ENCODE measurements around the gene PRLR.
A peak's percentile ranks its signal among the peaks of the same experiment; 100 is the strongest.

PRLR gene

DNA sequence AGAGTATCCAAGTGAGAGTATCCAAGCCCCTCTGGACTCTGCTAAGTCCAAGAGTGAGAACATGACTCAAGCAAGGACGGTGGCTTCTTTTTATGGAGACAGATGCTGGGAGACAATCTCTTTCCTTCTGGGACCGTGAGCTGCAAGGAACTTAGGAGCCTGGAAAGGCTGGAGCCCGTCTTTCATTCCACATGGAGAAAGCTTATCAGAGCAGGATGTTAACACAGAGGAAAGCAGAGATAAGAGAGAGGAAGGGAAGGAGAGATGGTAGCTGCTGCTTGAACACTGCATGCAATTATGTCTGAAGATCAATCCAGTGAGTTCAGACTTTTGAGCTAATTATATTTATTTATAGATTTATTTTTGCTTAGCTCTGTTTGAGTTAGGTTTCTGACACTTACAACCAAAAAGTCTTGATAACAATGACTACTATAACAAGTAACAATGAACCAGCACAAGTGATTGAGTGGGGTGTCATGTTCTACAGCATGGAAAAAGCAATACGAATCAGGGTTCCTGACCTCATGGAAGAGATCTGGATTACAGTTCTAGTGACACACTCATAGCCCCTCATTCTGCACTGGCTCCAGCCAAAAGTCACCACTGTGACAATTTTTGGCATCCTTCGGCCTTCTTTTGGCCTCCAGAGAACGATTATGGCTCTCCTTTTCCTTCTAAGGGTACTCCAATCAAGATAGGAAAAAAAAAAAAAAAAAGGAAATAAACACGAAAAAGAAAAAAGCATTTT, 71.5 kb downstream of the PRLR start:
- no peak for DNase-seq

DNA sequence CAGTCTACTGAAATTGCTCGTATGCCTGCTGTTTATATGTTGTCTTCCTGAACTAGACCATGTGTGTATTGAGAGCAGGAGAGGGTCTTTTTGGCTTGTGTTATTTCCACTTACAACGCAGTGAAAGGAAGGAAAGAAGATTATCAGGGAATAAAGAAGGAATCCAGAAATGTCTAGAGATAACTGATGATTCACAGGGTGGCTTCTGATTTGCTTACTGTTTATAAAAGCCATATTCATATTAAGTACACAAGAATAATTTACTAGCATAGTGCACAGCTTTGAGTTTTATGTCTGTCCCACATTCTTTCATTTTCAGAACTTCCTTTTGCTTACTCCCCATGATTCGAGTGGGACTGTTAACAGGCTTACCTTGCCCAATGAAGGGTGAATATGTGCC, 72.1 kb downstream of the PRLR start:
- no peak for DNase-seq

DNA sequence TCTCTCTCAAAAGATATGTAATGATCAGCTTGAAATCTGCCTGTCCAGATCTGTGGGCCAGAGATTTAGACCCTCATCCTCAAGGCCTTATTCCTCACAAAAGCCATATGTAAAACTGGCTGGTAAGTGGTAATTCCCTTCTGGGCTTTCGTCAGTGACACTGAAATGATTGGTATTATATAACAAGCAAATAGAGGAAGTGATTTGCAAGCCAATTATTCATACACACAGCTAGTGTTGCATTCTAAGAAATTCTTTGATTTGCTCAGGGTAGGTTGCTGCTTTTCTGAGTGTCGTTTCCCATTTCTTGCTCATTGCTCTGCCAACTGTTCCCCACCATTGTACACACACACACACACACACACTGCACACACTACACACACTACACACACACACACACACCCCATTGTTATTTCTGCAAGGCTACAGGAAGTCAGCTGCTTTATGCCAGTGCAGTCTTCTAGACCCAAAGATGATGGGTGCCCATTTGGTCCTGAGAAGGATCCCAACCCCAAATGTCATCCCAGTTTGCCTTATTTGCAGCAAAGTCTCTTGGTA, 76.8 kb downstream of the PRLR start:
- DNase-seq: no peak

GRCh38 chr5:35152733-35153132, 77.6 kb downstream of the PRLR start:
- no peak for DNase-seq

DNA sequence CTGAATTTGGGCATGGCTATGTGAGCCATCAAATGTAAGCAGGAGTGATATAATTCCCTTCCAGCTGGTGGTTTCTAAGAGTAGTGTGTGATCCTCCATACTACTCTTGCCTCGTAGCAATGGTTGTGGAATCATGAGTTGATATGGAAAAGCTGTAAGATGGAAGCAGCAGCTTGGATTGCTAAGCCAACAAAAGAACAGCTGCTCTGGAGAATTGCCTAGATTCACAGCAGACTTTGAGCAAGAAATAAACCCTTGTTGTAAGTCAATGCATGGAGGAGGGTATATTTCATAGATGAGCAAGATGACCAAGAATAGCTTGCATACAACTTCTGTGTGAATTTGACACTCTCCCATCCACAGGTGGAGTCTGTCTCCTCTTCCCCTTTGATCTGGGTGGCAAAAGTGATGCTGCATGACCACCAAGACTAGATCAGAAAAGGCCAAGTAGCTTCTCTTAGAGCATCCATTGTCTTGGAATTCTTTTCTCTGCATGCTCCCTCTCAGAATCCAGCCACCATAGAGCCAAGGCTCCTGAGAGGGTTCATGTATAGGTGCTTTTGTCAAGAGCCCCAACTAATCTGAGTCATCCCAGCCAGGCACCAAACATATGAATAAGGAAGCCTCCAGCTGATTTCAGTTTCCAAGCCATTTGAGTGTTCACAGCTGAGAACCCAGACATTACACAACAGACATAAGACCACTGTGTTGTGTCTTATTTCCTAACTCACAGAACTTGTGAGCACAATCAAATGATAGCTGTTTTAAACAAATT, 79.0 kb downstream of the PRLR start:
- DNase-seq: no peak

DNA sequence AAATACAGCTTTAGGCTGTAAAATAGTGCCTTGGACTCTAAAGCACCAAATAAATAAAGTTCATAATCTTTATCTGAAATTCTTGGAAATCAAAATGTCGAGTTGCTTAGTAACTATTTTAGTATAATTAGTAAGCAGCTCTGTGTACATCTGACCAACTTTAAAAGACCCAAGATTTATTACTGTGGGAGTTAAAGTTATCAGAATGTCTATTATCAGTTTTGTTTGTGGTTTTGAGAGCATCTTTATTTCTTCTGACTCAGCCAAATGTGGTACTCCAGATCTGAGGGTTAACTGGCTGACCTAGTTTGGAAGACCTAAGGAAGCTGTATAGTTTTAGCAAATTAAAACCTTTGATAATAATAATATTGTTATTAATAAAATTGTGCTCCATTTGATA, 81.2 kb downstream of the PRLR start:
- DNase-seq: no peak

- no peak for DNase-seq
Measured at GRCh38 chr5:35146406-35146805, 83.9 kb downstream of the PRLR start.

DNA sequence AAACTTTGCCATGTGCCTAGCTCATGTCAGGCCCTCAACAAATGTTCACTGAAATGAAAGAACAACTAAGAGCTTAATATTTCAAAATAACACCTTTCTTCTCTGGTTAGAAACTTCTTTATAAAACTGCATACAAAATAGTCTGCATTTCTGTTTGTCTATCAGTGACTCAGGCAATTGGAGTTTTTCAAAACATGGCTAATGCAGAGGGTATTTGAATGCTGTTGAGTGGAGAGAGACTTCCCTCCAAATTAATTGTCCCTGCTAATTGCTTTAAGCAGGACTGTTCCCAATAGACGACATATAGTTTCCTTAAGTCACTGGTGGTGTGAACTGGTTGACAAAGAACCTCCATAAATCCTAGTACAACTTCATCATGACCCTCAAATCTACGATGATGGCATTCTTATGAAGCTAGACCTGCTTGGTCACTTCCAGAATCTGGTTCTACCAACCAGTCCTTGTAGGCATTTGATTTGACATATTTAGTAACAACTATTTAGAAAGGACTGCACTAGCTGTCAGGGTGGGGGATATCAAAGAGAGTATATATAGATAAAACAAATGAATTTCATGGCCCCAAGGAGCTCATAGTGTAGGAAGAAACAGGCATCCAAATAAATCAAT, 84.5 kb downstream of the PRLR start:
- DNase-seq: no peak

DNA sequence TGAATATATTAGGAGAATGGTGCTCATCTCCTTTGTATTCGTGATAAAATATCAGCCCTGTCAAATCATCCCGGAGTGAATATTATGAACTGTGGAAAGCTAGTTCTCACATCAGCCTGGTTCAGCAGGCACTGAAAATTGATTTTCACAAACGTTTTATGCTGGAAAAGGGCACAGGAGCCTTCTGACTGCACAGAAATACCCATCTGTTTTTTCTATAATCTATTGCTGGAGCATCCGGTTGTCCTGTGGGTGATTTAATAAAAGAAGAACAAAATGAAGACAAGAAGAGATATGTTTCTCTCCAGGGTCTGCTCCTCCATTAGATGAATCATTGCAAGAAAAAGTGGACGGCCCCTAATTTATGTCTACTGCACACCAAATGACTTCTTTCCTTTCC, 85.3 kb downstream of the PRLR start:
- DNase-seq: no peak

- no peak for DNase-seq
Measured at GRCh38 chr5:35143841-35144240, 86.4 kb downstream of the PRLR start.

DNA sequence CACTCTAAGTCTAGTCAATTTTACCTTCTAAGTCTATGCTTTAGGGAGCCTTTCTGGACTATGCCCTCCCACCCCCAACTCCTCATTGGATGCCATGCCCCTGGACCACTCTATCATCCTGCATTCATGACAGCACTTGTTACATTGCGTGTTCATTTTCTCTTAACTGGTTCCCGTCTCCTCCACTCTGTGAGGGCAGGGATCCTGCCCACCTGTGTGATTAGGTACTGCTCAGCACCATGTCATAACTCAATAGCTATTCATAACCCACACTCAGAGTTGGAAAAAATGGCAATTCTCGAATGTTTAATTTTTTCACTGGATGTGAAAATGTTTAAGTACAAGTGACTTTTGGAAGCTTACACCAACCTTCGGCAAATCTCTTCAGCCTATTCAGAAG, 88.5 kb downstream of the PRLR start:
- DNase-seq: no peak

DNA sequence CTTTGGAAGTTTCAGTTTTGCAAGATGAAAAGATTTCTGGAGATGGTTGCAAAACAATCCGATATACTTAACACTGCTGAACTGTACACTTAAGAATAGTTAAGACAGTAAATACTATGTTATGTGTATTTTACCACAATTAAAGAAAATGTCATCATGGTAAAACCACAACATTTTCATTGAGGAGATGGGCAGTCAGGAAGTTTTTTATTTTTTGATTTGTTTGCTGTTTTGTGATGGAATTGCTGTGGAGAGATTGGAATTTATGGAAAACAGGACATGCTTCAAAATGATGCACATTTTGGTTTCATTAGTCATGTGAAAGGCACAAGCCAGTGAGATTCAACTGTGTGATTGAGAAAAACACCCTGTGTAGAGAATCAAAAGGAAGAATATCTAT, 92.1 kb downstream of the PRLR start:
- no peak for DNase-seq

DNA sequence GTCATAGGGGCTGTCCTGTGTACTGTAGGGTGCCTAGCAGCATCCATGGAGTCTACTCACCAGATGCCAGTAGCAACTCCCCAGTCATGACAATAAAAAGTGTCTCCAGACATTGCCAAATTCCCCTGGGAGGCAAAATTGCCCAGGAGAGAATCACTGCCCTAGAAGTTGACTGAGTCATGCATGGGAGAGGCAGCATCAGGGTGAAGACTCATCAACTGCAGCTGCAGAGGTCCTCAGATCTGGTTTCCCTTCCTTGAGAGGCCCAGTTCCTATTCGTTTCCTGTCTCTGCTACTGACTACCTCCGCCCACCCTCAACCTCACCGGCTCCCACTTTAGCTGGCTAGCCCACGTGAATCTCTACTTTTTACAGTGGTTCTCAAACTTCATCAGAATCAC, 93.9 kb downstream of the PRLR start:
- DNase-seq: no peak

GRCh38 chr5:35135239-35135700, 95.0 kb downstream of the PRLR start:
- no peak for DNase-seq

DNA sequence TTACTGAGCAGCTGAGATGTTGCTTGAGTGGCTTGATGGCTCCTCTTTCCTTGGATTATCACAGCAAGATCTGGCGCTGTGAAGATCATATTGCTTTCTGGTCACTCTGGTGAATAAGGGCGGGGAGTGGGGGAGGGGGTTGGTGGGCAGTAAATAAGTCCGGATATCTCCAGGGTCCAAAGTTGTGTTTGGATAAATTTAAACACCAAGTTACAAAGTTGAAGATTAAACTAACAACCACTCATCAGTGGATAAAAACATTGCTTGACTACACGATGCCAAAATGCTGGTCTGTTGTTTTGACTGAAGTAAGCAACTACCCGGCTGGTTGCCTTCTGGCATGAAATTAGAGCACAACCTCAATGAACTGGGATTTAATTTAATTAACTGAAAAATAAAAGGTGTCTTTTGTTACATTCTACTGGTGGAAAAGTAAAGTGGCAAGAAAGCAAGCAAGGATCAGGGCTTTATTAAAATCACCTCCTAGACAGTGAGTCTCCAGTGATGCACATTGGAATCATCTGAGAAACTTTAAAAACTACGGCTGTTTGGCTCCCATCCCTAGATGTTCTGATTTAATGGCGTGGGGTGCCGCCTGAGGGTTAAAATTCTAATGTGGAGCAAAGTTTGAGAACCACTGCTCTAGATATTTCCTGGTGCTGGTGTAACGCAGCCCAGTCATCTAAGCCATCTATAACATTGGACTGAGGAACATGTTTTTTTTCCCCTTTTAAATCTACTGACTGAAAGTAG, 95.8 kb downstream of the PRLR start:
- no peak for DNase-seq

DNA sequence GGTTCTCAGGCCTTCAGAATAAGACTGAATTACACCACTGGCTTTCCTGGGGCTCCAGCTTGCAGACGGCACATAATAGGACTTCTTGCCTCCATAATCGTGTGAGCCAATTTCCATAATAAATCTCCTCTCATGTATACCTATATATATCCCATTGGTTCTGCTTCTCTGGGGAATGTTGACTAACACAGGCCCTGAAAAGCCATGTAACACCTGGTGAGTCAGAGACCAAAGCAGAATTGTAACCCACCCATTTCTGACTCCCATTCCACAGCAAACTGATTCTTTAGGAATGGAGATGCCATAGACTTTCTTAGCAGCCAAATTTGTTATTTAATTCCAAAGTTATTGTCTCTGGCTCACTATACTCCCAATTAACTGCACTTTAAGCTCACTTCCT, 97.1 kb downstream of the PRLR start:
- no peak for DNase-seq

DNA sequence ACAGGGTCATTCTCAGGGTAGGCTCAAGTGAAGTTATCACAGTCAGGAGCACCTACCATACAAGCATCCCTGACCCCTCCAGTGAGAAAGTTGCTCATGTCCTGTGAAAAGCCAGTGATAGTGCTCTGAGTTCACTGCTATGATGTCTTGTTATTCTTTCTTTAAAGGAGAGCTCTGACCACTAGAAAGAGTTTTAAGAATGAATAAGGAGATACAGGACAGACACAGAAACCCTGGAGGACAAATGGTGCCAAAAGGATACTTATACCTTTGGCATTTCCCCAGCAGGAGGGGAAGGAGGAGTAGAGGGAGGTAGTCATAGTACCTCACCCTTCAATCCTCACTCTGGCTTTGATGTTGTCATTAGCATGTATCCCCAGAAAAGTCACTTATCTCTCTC, 98.6 kb downstream of the PRLR start:
- DNase-seq: no peak

DNA sequence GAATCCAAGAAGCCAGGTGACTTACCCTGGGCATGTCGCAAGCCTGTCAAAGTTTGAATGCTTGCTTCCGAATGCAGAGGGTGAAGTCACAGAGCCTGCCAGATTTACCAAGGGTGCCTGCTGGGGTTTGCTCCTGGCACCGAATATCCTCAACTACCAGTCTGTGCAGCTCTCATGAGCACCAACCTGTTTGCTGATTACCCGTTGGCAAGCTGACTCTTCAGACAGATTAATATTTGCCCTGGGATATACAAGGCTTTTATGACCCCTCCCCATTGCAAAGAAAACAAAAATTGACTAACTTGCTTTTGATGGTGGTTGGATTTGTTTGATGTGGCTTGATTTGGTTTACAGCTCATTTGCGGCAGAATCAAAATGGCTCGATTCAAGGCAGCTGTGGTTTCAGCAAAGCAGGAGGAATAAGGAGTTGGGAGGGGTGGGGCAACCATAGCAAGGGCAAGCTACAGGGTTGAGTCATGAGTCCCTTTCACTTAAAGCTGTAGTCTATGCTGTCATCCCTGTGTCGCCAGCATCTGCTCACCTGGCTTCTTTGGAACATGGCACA, 100.3 kb downstream of the PRLR start:
- DNase-seq: peak in 1 of 2 donors; percentile 40

DNA sequence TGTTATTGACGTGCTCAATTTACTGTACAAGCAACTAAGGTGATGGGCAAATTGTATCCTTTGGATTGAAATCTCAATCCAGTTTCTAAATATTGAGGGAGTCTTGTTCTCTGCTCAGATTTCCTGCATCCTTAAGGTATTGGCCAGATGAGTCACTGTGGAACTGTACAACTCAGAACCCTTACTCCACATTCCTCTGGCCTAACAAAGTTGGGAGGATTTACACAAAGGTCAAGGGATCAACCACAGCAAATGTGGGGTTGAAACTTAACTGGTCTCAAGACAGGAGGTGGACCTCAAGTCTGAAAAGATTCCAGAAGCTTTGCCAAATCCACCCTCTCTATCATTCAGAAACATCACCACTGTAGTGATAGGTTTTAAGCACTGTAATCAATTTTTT, 101.0 kb downstream of the PRLR start:
- DNase-seq: no peak

GRCh38 chr5:35127006-35127405, 103.3 kb downstream of the PRLR start:
- no peak for DNase-seq

- no peak for DNase-seq
Measured at GRCh38 chr5:35125746-35126145, 104.5 kb downstream of the PRLR start.

GRCh38 chr5:35124932-35125331, 105.4 kb downstream of the PRLR start:
- DNase-seq: no peak

- no peak for DNase-seq
Measured at GRCh38 chr5:35122819-35123218, 107.5 kb downstream of the PRLR start.
